ENCODE data around the gene SORT1. TPM values are rescaled to one million over a fixed set of nuclear protein-coding genes. Genes with fewer than 3 reads are reported as not detected.

The SORT1 gene
- total RNA-seq, 1 experiment from 2014 or later, result 47.9 TPM

DNA sequence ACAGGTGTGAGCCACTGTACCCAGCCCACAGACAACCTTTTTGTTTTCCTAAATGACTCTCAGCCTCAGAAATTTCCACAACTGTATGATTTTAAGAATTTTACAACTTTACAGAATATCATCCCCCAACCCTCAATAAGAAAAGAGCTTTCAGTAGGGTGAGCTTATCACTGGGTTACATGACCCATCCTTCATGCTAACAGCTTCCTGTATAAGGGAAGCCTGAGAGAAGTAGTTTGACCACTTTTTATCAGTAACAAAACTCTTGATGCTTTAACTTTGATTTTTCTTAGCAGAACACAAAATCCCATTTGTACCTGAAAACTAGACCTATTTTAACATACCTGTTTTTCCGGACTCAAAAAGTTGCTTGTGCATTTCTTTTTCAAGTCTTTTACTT is 81.2 kb downstream of the SORT1 start:
- TF ChIP-seq, protein P1, sequence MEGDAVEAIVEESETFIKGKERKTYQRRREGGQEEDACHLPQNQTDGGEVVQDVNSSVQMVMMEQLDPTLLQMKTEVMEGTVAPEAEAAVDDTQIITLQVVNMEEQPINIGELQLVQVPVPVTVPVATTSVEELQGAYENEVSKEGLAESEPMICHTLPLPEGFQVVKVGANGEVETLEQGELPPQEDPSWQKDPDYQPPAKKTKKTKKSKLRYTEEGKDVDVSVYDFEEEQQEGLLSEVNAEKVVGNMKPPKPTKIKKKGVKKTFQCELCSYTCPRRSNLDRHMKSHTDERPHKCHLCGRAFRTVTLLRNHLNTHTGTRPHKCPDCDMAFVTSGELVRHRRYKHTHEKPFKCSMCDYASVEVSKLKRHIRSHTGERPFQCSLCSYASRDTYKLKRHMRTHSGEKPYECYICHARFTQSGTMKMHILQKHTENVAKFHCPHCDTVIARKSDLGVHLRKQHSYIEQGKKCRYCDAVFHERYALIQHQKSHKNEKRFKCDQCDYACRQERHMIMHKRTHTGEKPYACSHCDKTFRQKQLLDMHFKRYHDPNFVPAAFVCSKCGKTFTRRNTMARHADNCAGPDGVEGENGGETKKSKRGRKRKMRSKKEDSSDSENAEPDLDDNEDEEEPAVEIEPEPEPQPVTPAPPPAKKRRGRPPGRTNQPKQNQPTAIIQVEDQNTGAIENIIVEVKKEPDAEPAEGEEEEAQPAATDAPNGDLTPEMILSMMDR (conservative IDR thresholded peaks at IDR 0.05), result no peak
- H3K36me3 Mint-ChIP-seq (ENCODE audit: insufficient read depth in 1 of 3, low read depth in 3 of 3), result peaks cover 25 to 80% (median 59%) of the 10 kb centered on the region in 3 experiments; a peak in 6 of 7 replicates
- Histone ChIP-seq H3T11ph (ENCODE audit: low read length) (no peak overlapping the region), H2AK5ac (ENCODE audit: insufficient read length, low read length) (no peak overlapping the region), H3K23ac (ENCODE audit: insufficient read length, low read depth, low read length) (no peak overlapping the region), H2BK120ac (ENCODE audit: low read depth, low read length, poor library complexity, severe bottlenecking) (no peak overlapping the region), H3K27me3 (ENCODE audit: insufficient read depth, low read length) (no peaks in the 10 kb centered on the region), H3K79me1 (ENCODE audit: insufficient read depth, low read depth, low read length, poor library complexity, severe bottlenecking) (no peaks in the 10 kb centered on the region), H2BK20ac (ENCODE audit: low read depth, low read length, poor library complexity, severe bottlenecking) (no peak overlapping the region), H2BK5ac (ENCODE audit: insufficient read length, low read length) (no peak overlapping the region), H3K14ac (ENCODE audit: insufficient read depth, low read length) (no peak overlapping the region), H4K8ac (replicated peaks; ENCODE audit: insufficient read length, low read depth, low read length) (no peak overlapping the region), H3K9me3 (ENCODE audit: control insufficient read depth, low read depth, low read length) (no peaks in the 10 kb centered on the region), H3K79me2 (ENCODE audit: insufficient read depth, low read length) (no peaks in the 10 kb centered on the region), H2BK15ac (ENCODE audit: low read depth, low read length) (no peak overlapping the region), H3K56ac (ENCODE audit: insufficient read length, low read depth, low read length) (no peak overlapping the region), H4K20me1 (ENCODE audit: control insufficient read depth, insufficient read depth, insufficient read length) (no peaks in the 10 kb centered on the region), H3K27ac (ENCODE audit: insufficient read length, low read depth, low read length) (no peak overlapping the region), H4K91ac (ENCODE audit: insufficient read length, low read depth, low read length) (no peak overlapping the region), H3K4me1 (ENCODE audit: insufficient read depth, low read length) (no peaks in the 10 kb centered on the region), H2BK12ac (ENCODE audit: insufficient read length, low read depth, low read length) (no peak overlapping the region), H2AFZ (ENCODE audit: low read length) (no peak overlapping the region), H3K4me2 (ENCODE audit: insufficient read depth, insufficient read length, low read length) (no peak overlapping the region), H3K9ac (ENCODE audit: extremely low read depth, insufficient read length, low read length) (no peak overlapping the region), H4K5ac (ENCODE audit: insufficient read length, low read depth, low read length) (no peak overlapping the region), H3K4ac (ENCODE audit: low read depth, low read length) (no peak overlapping the region), H3K18ac (ENCODE audit: insufficient read length, low read depth, low read length) (no peak overlapping the region), H3K23me2 (ENCODE audit: insufficient read length, low read depth, low read length, poor library complexity, severe bottlenecking) (no peaks in the 10 kb centered on the region)
- H3K27ac Mint-ChIP-seq, result no peak overlapping the region
- H3K4me1 Mint-ChIP-seq, result peaks cover 5% of the 10 kb centered on the region in 2 experiments
- H3K27me3 Mint-ChIP-seq (ENCODE audit: low read depth), result no peaks in the 10 kb centered on the region
- WGBS (ENCODE audit: extremely low coverage, insufficient read length, low lambda C conversion rate), result no CpG with 5 or more reads among the region's 1 CpG
- no peaks in the 10 kb centered on the region for H3K9me3 Mint-ChIP-seq
- no peak overlapping the region for H3K4me3 Mint-ChIP-seq
- no peak for DNase-seq
